SJCRH30 (cell line): ENCODE results near the gene TAF6L. TPM values are rescaled to one million over a fixed set of nuclear protein-coding genes. Genes with fewer than 3 reads are reported as not detected.
"Not testable (repeated sequence)": the region's sequence is repeated elsewhere in the genome, so short reads cannot be mapped to it uniquely, and the experiment has no call there.

ENCODE experiments used
- DNase-seq, 2 experiments: peaks; one replicate each; pipeline ENCODE4 v3.0.0-alpha.2; 2015 to 2020
- H3K27ac ChIP-seq: fragments of 250-450 bp; sonication (Bioruptor Pico); 2 replicates; pipeline ENCODE4 v1.5.1; 2020; ENCODE audit warnings: mild to moderate bottlenecking, moderate library complexity
- H3K27me3 ChIP-seq: fragments of 250-450 bp; sonication (Bioruptor Pico); 2 replicates; pipeline ENCODE4 v1.5.1; 2020; ENCODE audit warnings: mild to moderate bottlenecking, moderate library complexity
- H3K36me3 ChIP-seq: fragments of 250-450 bp; sonication (Bioruptor Pico); 2 replicates; pipeline ENCODE4 v1.5.1; 2020; ENCODE audit warnings: mild to moderate bottlenecking, moderate library complexity
- H3K4me1 ChIP-seq: fragments of 250-450 bp; sonication (Bioruptor Pico); 2 replicates; pipeline ENCODE4 v1.5.1; 2020; ENCODE audit warnings: mild to moderate bottlenecking, moderate library complexity
- H3K4me3 ChIP-seq: fragments of 250-450 bp; sonication (Bioruptor Pico); 2 replicates; pipeline ENCODE4 v1.5.1; 2020; ENCODE audit warnings: mild to moderate bottlenecking, moderate library complexity
- H3K9me3 ChIP-seq: fragments of 250-450 bp; sonication (Bioruptor Pico); replicated peaks from 2 replicates; pipeline ENCODE4 v1.5.1; 2020; ENCODE audit warnings: mild to moderate bottlenecking, moderate library complexity
- total RNA-seq: library from RNA; depleted of rRNA; stranded (reverse); fragments of >200 nt; shearing (Covaris generic); gene quantifications from 2 replicates; pipeline ENCODE4 v1.2.3, GENCODE V29; 2014; rRNA removed

The TAF6L gene, protein sequence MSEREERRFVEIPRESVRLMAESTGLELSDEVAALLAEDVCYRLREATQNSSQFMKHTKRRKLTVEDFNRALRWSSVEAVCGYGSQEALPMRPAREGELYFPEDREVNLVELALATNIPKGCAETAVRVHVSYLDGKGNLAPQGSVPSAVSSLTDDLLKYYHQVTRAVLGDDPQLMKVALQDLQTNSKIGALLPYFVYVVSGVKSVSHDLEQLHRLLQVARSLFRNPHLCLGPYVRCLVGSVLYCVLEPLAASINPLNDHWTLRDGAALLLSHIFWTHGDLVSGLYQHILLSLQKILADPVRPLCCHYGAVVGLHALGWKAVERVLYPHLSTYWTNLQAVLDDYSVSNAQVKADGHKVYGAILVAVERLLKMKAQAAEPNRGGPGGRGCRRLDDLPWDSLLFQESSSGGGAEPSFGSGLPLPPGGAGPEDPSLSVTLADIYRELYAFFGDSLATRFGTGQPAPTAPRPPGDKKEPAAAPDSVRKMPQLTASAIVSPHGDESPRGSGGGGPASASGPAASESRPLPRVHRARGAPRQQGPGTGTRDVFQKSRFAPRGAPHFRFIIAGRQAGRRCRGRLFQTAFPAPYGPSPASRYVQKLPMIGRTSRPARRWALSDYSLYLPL
- 17.3 and 22.2 TPM in 2 replicates for total RNA-seq

- DNase-seq, result peak; percentile 98
- Histone ChIP-seq H3K27ac (peak within 1 kb of the TSS; percentile 85), H3K36me3 (peaks cover 4% of the 10 kb centered on the region; the same call in 1 of the 2 replicates), H3K4me1 (no peaks in the 10 kb centered on the region), H3K9me3 (no peaks in the 10 kb centered on the region), H3K4me3 (peak within 1 kb of the TSS; percentile 75), H3K27me3 (no peaks in the 10 kb centered on the region)
Measured at GRCh38 chr11:62771144-62772021, at the start of gene TAF6L. TAF6L (plus strand) TSS chr11:62771396; CDS start chr11:62775784, 4,388 bp downstream.

DNA sequence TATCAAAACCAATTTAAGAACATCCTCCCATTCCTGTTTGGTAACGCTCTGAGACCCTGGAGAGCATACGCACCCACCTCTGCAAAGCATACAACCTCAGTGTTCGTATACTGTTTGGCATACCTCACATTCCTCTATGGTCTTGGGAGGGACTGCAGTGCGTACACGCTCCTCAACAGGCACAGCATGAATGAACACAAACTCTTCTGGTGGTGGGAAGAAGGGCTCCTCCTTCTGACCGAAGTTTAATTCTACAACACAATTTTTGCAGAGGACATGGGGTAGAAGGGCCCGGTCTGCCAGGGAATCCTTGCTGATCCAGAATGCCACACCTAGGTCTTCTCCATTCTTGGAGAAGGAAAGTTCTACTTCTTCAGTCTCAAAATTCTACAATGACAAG, 49.2 kb upstream of the TAF6L start:
- Histone ChIP-seq H3K36me3 (peaks cover 82% of the 10 kb centered on the region), H3K27ac (no peak overlapping the region), H3K9me3 (no peaks in the 10 kb centered on the region), H3K4me1 (no peaks in the 10 kb centered on the region; the same call in 1 of the 2 replicates), H3K4me3 (no peak overlapping the region), H3K27me3 (no peaks in the 10 kb centered on the region)
- no peak for DNase-seq

DNA sequence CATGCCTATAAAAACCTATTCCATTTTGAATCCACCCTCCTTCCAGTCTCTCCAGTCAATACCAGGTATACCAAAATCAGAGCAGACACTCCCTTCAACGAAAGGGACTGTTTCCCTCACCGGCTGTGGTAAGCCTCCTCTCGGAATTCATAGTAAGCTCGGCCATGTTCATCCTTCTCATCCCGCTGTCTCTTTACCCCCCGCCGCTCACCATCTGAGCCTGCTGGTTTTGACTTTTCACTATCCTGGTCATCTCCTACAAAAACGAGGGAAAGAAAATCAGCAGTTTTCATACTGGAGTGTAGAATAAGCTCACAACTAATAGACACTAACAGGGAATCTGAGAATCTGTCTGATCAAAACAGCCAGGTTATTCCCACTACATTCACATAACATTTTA, 47.0 kb upstream of the TAF6L start:
- no peaks in the 10 kb centered on the region; the same call in 1 of the 2 replicates for H3K4me1 ChIP-seq
- H3K27ac ChIP-seq, result no peak overlapping the region

DNA sequence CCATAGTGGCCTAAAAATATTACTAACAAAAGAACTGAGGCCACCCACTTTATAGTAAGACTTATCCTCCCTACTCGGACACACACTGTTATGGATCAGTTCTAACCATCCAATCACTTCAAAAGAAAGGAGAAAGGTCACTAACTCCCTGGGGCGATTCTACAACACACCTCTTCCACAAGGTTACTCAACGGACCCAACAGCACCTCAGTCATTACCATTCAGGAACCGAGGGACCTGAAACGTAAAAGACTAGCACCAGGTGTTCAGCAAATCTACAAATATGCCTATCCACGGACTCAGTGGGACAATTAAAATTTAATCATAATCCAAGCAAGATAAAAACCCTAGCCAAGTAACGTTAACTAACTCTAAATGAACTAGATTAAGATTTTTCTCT, 45.5 kb upstream of the TAF6L start:
- H3K36me3 ChIP-seq, result peaks cover 51% of the 10 kb centered on the region

More for the DNA sequence above, 47.0 kb upstream of the TAF6L start:
- no peak for DNase-seq
- H3K27me3 ChIP-seq, result no peaks in the 10 kb centered on the region
- peaks cover 62% of the 10 kb centered on the region for H3K36me3 ChIP-seq
- H3K4me3 ChIP-seq, result peak overlapping the region; percentile 79
- H3K9me3 ChIP-seq, result no peaks in the 10 kb centered on the region

GRCh38 chr11:62726156-62726914, 44.9 kb upstream of the TAF6L start:
- Histone ChIP-seq H3K36me3 (peaks cover 49% of the 10 kb centered on the region), H3K27ac (no peak overlapping the region; the same call in 1 of the 2 replicates), H3K27me3 (no peaks in the 10 kb centered on the region), H3K9me3 (no peaks in the 10 kb centered on the region), H3K4me3 (peak overlapping the region; percentile 79), H3K4me1 (no peaks in the 10 kb centered on the region; the same call in 1 of the 2 replicates)
- peak in 1 of 2 experiments; percentile 18 for DNase-seq

More for the DNA sequence above, 45.5 kb upstream of the TAF6L start:
- H3K4me3 ChIP-seq, result peak overlapping the region; percentile 79
- no peak for DNase-seq
- no peaks in the 10 kb centered on the region for H3K9me3 ChIP-seq
- no peak overlapping the region for H3K27ac ChIP-seq
- no peaks in the 10 kb centered on the region; the same call in 1 of the 2 replicates for H3K4me1 ChIP-seq
- H3K27me3 ChIP-seq, result no peaks in the 10 kb centered on the region

DNA sequence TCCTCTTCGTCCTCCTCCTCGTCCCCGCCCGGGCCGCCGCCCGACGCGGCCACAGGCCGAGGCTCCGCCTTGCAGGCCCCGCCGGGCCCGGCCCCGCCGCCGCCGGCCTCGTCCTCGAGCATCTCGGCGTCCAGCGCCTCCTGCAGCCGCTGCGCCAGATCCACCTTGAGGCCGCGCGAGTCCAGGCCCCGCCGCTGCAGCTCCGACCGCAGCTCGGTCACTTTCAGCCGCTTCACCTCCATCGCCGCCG, 44.4 kb upstream of the TAF6L start:
- Histone ChIP-seq H3K27ac (peak overlapping the region; percentile 93; the same call in 1 of the 2 replicates), H3K36me3 (peaks cover 44% of the 10 kb centered on the region), H3K27me3 (no peaks in the 10 kb centered on the region), H3K4me3 (peak overlapping the region; percentile 79), H3K9me3 (no peaks in the 10 kb centered on the region), H3K4me1 (no peaks in the 10 kb centered on the region; the same call in 1 of the 2 replicates)
- DNase-seq, result no peak

GRCh38 chr11:62727165-62727871, 43.9 kb upstream of the TAF6L start, which contains the start of gene HNRNPUL2:
HNRNPUL2 (minus strand) TSS chr11:62727457; CDS start chr11:62727156, 301 bp downstream.
- H3K4me3 ChIP-seq, result peak within 1 kb of the TSS; percentile 79
- H3K27ac ChIP-seq, result peak within 1 kb of the TSS; percentile 93
- H3K9me3 ChIP-seq, result no peaks in the 10 kb centered on the region
- peak; percentile 98 to 99 for DNase-seq
- no peaks in the 10 kb centered on the region; the same call in 1 of the 2 replicates for H3K4me1 ChIP-seq
- no peaks in the 10 kb centered on the region for H3K27me3 ChIP-seq
- H3K36me3 ChIP-seq, result peaks cover 39% of the 10 kb centered on the region

- Histone ChIP-seq H3K4me1 (no peaks in the 10 kb centered on the region; the same call in 1 of the 2 replicates), H3K36me3 (peaks cover 34% of the 10 kb centered on the region), H3K27ac (peak overlapping the region; percentile 93), H3K4me3 (peak overlapping the region; percentile 79), H3K27me3 (no peaks in the 10 kb centered on the region), H3K9me3 (no peaks in the 10 kb centered on the region)
- peak; percentile 94 to 98 for DNase-seq
Measured at GRCh38 chr11:62727872-62728170, 43.4 kb upstream of the TAF6L start.

DNA sequence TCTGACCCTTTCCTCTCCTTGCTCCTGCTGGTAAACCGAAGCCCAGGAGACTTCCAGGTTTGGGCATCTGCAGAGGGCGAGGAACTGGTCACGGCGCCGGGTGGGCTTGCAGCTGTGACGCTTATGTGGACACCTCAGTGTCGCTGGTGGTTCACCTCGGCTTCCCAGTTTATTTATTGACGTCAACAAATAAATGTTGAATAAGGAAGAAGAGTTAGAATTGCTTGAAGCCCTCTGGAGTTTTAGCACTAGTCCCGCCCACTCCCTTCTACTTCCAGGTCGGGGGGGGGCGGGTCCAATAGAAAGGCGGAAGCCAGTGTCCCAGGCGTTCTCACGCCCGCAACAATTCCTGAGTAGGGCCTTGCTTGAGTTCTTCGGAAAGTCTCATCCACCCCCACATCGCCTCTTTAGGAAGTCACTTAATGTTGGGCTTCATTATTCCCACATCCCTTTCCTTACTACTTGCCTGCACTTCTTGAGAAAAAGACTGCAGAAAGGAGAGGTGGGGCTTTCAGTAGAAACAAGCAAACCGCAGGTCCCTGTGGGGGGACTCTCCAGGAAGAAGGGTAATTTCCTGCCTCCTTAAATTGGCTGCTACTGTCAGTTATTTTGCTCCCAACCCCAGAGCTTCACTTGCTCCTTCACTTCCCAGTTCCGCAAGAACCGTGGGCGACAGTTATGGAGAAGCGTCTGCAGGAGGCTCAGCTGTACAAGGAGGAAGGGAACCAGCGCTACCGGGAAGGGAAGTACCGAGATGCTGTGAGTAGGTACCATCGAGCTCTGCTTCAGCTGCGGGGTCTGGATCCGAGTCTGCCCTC, 42.8 kb upstream of the TAF6L start, which contains the start of gene TTC9C:
Gene TTC9C, plus strand, starts transcription at position 316 of the 818 bp plus-strand sequence. Its CDS starts 363 bp downstream, at position 679.
- peak; percentile 87 to 91 for DNase-seq
- Histone ChIP-seq H3K4me3 (peak within 1 kb of the TSS; percentile 79), H3K27ac (peak within 1 kb of the TSS; percentile 93), H3K27me3 (no peaks in the 10 kb centered on the region), H3K9me3 (no peaks in the 10 kb centered on the region), H3K36me3 (peaks cover 33% of the 10 kb centered on the region), H3K4me1 (no peaks in the 10 kb centered on the region; the same call in 1 of the 2 replicates)

DNA sequence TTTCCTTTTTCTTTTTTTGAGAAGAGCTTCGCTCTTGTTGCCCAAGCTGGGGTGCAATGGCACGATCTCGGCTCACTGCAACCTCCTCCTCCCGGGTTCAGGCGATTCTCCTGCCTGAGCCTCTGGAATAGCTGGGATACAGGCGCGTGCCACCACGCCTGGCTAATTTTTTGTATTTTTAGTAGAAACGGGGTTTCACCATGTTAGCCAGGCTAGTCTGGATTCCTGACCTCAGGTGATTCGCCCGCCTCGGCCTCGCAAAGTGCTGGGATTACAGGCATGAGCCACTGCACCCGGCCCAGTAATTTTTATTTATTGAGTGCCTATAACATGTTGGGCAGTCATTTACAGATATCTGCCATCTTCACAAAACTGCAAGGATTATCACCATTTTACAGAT, 41.1 kb upstream of the TAF6L start:
- not testable (repeated sequence) for DNase-seq, H3K27me3 ChIP-seq, H3K9me3 ChIP-seq, H3K4me1 ChIP-seq, H3K27ac ChIP-seq, H3K4me3 ChIP-seq
- H3K36me3 ChIP-seq, result peaks cover 22% of the 10 kb centered on the region

GRCh38 chr11:62732830-62733229, 38.4 kb upstream of the TAF6L start:
- H3K9me3 ChIP-seq, result no peaks in the 10 kb centered on the region
- H3K27me3 ChIP-seq, result no peaks in the 10 kb centered on the region
- no peak for DNase-seq
- H3K4me1 ChIP-seq, result no peaks in the 10 kb centered on the region
- H3K27ac ChIP-seq, result no peak overlapping the region
- H3K4me3 ChIP-seq, result no peak overlapping the region
- H3K36me3 ChIP-seq, result peaks cover 25% of the 10 kb centered on the region

DNA sequence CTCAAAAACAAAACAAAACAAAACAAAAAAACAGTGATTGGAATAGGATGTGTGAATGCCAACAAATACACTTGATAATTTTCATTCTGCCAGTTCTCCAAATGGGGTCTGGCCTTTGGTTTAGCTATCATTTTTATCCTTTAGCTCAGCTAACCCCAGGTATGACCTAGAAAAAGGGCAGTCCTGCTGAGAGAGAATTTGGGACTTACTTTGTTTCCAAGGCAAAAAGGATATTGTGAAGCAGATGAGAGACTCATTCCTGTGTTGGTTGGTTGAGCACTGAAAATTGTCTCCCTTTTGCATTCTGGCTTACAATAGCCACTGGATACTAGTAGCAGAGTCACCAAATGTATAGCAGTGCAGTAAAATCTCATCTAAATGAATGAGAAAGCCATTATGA, 34.0 kb upstream of the TAF6L start:
- no peaks in the 10 kb centered on the region for H3K27me3 ChIP-seq
- no peak for DNase-seq
- no peak overlapping the region for H3K27ac ChIP-seq
- no peak overlapping the region for H3K4me3 ChIP-seq
- H3K36me3 ChIP-seq, result peaks cover 39% of the 10 kb centered on the region
- H3K4me1 ChIP-seq, result no peaks in the 10 kb centered on the region
- H3K9me3 ChIP-seq, result no peaks in the 10 kb centered on the region
